HAP-1 (cell line): Measurements from ENCODE around the gene EPOP.
A peak's percentile ranks its signal among the peaks of the same experiment; 100 is the strongest.

Source experiments
- DNase-seq, 2 experiments: peaks; one replicate each; pipeline ENCODE4 v3.0.0-alpha.2; 2016 to 2020; ENCODE audit warnings: low spot score in 2 of 2
- H3K27me3 ChIP-seq: fragments of 250-450 bp; sonication (Bioruptor Pico); 2 replicates; pipeline ENCODE4 v1.5.1; 2020; ENCODE audit warnings: low read depth, mild to moderate bottlenecking, moderate library complexity
- H3K36me3 ChIP-seq: fragments of 250-450 bp; sonication (Bioruptor Pico); replicated peaks from 2 replicates; pipeline ENCODE4 v1.5.1; 2020; ENCODE audit warnings: mild to moderate bottlenecking
- H3K4me1 ChIP-seq: fragments of 250-450 bp; sonication (Bioruptor Pico); 2 replicates; pipeline ENCODE4 v1.5.1; 2020; ENCODE audit warnings: mild to moderate bottlenecking
- H3K4me3 ChIP-seq: fragments of 250-450 bp; sonication (Bioruptor Pico); 2 replicates; pipeline ENCODE4 v1.5.1; 2020; ENCODE audit warnings: mild to moderate bottlenecking, moderate library complexity
- H3K9me3 ChIP-seq: fragments of 250-450 bp; sonication (Bioruptor Pico); 2 replicates; pipeline ENCODE4 v1.5.1; 2020; ENCODE audit warnings: mild to moderate bottlenecking, moderate library complexity
- in situ Hi-C: fragments of 300-500 bp; cut with MboI; formaldehyde crosslinking; loops from 3 replicates; pipeline ENCODE4 v1.14.3; 2020; ENCODE audit warnings: low sequenced_read_pairs, inconsistent platforms, mixed read lengths

EPOP gene

DNA sequence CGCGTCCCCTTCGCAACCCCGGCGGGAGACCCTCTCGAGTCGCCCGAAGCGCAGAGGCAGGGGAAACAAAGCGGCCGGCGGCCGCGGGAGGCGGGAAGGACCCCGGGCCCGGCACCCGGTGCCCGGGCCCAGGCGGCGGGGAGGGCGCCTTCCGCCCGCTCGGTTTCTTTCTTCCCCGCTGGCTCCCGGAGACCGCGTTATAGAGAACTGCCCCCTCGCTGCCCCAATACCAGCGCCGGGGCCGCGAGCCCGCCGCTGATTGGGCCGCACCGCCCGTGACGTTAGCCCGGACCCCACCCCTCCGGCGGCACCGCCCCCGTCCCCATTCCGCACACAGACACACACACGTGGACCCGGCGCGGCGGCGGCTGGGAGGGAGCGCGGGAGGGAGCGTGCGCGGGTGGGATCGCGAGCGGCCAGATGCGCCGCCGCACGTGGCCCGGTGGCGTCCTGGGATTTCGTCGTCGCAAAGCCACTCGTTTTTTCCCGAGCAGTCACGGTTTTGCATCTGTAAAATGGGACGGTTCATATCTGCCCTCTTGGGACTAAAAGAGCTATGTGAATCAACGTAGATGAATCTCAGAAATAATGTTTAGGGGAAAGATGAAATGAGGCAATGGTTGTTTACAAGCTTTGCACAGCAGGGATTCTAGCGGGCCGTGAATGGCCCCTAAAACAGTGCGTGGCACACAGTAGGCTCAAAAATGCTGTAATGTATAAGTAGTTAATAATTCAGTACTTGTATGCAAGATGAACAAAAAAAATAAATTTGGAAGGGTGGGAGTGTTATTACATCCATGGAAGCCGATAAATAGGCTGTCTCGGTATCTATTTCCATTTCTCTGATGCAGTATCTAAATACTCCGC is at the start of gene EPOP:
EPOP (minus strand) TSS at position 209 of the 867 bp plus-strand sequence. CDS start 462 bp downstream, outside the sequence.
- H3K4me3 ChIP-seq: peak within 1 kb of the TSS; percentile 65
- no peaks in the 10 kb centered on the region for H3K9me3 ChIP-seq
- no peaks in the 10 kb centered on the region for H3K36me3 ChIP-seq
- peak; percentile 77 to 95 for DNase-seq
- peaks cover 14% of the 10 kb centered on the region for H3K4me1 ChIP-seq
- no peaks in the 10 kb centered on the region for H3K27me3 ChIP-seq
- in situ Hi-C loops: loop anchor here (5.0 kb wide), 2 partner anchors 48 to 57 kb away; partner anchors contain the start of gene CISD3

DNA sequence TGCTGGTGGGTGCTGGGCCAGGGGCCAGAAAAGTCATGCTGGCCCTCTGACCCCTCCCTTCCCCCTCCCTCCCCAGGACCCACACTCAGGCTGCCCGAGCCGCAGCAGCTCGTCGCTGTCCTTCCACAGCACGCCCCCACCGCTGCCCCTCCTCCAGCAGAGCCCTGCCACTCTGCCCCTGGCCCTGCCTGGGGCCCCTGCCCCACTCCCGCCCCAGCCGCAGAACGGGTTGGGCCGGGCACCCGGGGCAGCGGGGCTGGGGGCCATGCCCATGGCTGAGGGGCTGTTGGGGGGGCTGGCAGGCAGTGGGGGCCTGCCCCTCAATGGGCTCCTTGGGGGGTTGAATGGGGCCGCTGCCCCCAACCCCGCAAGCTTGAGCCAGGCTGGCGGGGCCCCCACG is 47.0 kb upstream of the EPOP start:
- DNase-seq: no peak
- in situ Hi-C loops: no loop called here

GRCh38 chr17:38720941-38721340 is 46.2 kb upstream of the EPOP start:
- Histone ChIP-seq H3K4me1 (peaks cover 6% of the 10 kb centered on the region; the same call in 1 of the 2 replicates), H3K27me3 (no peaks in the 10 kb centered on the region), H3K36me3 (peaks cover 60% of the 10 kb centered on the region), H3K9me3 (no peaks in the 10 kb centered on the region), H3K4me3 (no peak overlapping the region)
- in situ Hi-C loops: no loop called here
- DNase-seq: no peak

More for the DNA sequence above, 47.0 kb upstream of the EPOP start:
- peaks cover 55% of the 10 kb centered on the region for H3K36me3 ChIP-seq
- H3K9me3 ChIP-seq: no peaks in the 10 kb centered on the region
- no peaks in the 10 kb centered on the region for H3K27me3 ChIP-seq
- H3K4me3 ChIP-seq: no peak overlapping the region
- peaks cover 6% of the 10 kb centered on the region; the same call in 1 of the 2 replicates for H3K4me1 ChIP-seq

- Histone ChIP-seq H3K27me3 (no peaks in the 10 kb centered on the region), H3K9me3 (no peaks in the 10 kb centered on the region), H3K4me1 (peaks cover 6% of the 10 kb centered on the region; the same call in 1 of the 2 replicates), H3K36me3 (peaks cover 60% of the 10 kb centered on the region), H3K4me3 (no peak overlapping the region)
- no peak for DNase-seq
- in situ Hi-C loops: no loop called here
Observed at GRCh38 chr17:38719943-38720641, 45.3 kb upstream of the EPOP start.

GRCh38 chr17:38719289-38719942 is 44.7 kb upstream of the EPOP start:
- DNase-seq: no peak
- Histone ChIP-seq H3K9me3 (no peaks in the 10 kb centered on the region), H3K36me3 (peaks cover 56% of the 10 kb centered on the region), H3K4me1 (peaks cover 6% of the 10 kb centered on the region; the same call in 1 of the 2 replicates), H3K4me3 (no peak overlapping the region), H3K27me3 (no peaks in the 10 kb centered on the region)
- in situ Hi-C loops: no loop called here

DNA sequence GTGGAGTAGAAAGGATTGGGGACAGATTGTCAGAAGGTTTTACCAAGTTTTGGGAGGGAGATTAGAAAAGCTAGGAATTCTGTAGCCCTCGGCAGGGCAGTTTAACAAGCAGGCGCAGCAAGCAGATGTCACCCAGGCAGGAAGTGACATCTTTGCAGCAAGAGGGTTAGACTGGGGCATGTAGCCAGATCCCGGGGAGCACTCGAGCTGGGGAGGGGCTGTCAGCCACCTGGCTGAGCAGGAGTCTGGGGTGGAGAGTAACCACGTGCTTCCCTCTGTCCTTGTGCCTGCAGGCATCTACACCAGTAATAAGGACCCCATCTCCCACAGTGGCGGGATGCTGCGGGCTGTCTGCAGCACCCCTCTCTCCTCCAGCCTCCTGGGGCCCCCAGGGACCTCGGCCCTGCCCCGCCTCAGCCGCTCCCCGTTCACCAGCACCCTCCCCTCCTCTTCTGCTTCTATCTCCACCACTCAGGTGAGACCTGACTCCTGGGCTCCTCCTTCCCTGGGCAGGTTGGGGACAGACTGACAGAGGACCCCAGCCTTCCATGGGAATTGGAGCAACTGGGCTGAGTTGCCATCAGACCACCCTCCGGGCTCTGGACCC is 42.5 kb upstream of the EPOP start:
- Histone ChIP-seq H3K4me3 (no peak overlapping the region), H3K36me3 (peaks cover 71% of the 10 kb centered on the region), H3K9me3 (no peaks in the 10 kb centered on the region), H3K4me1 (peaks cover 6% of the 10 kb centered on the region; the same call in 1 of the 2 replicates), H3K27me3 (no peaks in the 10 kb centered on the region)
- no peak for DNase-seq
- in situ Hi-C loops: no loop called here

DNA sequence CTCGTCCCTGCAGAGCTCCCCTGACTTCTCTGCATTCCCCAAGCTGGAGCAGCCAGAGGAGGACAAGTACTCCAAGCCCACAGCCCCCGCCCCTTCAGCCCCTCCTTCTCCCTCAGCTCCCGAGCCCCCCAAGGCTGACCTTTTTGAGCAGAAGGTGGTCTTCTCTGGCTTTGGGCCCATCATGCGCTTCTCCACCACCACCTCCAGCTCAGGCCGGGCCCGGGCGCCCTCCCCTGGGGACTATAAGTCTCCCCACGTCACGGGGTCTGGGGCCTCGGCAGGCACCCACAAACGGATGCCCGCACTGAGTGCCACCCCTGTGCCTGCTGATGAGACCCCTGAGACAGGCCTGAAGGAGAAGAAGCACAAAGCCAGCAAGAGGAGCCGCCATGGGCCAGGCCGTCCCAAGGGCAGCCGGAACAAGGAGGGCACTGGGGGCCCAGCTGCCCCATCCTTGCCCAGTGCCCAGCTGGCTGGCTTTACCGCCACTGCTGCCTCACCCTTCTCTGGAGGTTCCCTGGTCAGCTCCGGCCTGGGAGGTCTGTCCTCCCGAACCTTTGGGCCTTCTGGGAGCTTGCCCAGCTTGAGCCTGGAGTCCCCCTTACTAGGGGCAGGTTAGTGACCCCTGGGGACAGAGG is 41.7 kb upstream of the EPOP start:
- Histone ChIP-seq H3K9me3 (no peaks in the 10 kb centered on the region), H3K4me1 (peaks cover 6% of the 10 kb centered on the region; the same call in 1 of the 2 replicates), H3K27me3 (no peaks in the 10 kb centered on the region), H3K36me3 (peaks cover 72% of the 10 kb centered on the region), H3K4me3 (no peak overlapping the region)
- in situ Hi-C loops: no loop called here
- DNase-seq: no peak

DNA sequence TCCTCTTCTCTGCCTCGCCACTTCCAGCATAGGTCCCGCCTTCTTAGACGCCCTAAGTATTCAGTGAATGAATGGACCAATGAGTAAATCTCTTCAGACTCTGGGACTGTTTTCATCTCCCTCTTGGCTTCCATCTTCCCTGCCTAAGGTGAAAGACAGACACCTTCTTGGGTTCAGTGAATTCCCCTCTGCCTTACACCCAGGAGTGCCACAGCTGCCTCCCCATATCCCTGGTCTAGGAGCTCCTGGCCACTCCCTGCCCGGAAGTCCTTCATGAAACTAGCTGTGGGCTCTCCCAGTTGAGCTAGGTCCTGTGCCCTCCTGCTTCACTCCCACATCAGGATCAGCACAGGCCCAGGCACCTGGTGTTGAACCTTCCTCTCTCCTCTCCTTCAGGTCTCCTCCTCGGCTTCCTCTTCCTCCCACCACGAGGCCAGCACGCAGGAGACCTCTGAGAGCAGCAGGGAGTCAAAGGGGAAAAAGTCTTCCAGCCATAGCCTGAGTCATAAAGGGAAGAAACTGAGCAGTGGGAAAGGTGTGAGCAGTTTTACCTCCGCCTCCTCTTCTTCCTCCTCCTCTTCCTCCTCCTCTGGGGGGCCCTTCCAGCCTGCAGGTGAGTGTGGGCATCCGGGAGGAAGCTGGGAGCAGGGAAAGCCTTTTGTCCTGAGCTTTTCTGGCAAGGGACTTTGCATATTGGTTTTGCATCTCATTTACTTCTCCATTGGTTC is 40.6 kb upstream of the EPOP start:
- DNase-seq: no peak
- no peaks in the 10 kb centered on the region for H3K27me3 ChIP-seq
- no peaks in the 10 kb centered on the region for H3K4me1 ChIP-seq
- in situ Hi-C loops: no loop called here
- no peak overlapping the region for H3K4me3 ChIP-seq
- no peaks in the 10 kb centered on the region for H3K9me3 ChIP-seq
- peaks cover 67% of the 10 kb centered on the region for H3K36me3 ChIP-seq

- Histone ChIP-seq H3K36me3 (peaks cover 71% of the 10 kb centered on the region), H3K9me3 (no peaks in the 10 kb centered on the region), H3K27me3 (no peaks in the 10 kb centered on the region), H3K4me1 (no peaks in the 10 kb centered on the region), H3K4me3 (no peak overlapping the region)
- no peak for DNase-seq
- in situ Hi-C loops: no loop called here
Observed at GRCh38 chr17:38713456-38714075, 38.8 kb upstream of the EPOP start.

GRCh38 chr17:38712593-38712992 is 37.8 kb upstream of the EPOP start:
- Histone ChIP-seq H3K9me3 (no peaks in the 10 kb centered on the region), H3K4me3 (no peak overlapping the region), H3K27me3 (no peaks in the 10 kb centered on the region), H3K36me3 (peaks cover 64% of the 10 kb centered on the region), H3K4me1 (no peaks in the 10 kb centered on the region)
- no peak for DNase-seq
- in situ Hi-C loops: no loop called here

DNA sequence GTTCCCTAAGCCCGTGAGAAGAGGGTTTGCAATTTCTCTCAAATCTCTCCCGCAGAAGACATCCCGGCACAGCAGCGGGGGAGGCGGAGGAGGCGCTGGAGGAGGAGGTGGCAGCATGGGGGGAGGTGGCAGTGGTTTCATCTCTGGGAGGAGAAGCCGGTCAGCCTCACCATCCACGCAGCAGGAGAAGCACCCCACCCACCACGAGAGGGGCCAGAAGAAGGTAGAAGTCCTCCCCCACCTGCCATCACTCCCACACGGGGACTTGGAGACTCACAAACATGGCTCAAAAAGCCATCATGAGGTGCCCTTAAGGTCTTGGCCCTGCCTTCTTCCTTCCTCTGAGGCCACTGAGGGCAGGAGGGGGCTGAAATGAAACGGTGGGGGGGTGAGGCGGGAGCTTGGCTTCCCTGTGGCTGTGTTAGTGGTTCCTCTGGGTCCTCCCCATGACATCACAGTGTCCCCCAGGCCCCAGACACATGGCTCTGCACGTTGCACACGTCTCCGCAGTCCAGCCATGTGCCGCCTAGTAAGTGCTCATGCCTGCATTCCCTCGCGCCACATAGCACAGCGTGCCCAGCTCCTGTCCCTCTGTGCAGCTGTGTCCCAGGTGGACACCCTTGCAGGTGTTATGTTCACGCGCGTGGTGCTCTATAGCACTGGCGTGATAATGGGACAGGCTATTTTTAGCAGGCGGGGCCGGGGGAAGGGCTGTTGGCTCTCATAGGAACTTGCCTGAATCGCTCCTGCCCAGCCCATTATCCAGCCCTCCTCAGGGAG is 37.2 kb upstream of the EPOP start:
- peaks cover 58% of the 10 kb centered on the region for H3K36me3 ChIP-seq

GRCh38 chr17:38710985-38711384 is 36.2 kb upstream of the EPOP start:
- H3K4me1 ChIP-seq: no peaks in the 10 kb centered on the region; the same call in 1 of the 2 replicates
- no peaks in the 10 kb centered on the region for H3K9me3 ChIP-seq
- no peak for DNase-seq
- peaks cover 52% of the 10 kb centered on the region for H3K36me3 ChIP-seq
- in situ Hi-C loops: no loop called here
- no peaks in the 10 kb centered on the region for H3K27me3 ChIP-seq
- H3K4me3 ChIP-seq: no peak overlapping the region

More for the DNA sequence above, 37.2 kb upstream of the EPOP start:
- no peak for DNase-seq
- H3K4me1 ChIP-seq: no peaks in the 10 kb centered on the region
- in situ Hi-C loops: no loop called here
- no peaks in the 10 kb centered on the region for H3K27me3 ChIP-seq
- no peak overlapping the region for H3K4me3 ChIP-seq
- no peaks in the 10 kb centered on the region for H3K9me3 ChIP-seq
